IMR-90 (cell line): ENCODE data around the gene CDKAL1. TPM values are rescaled to one million over a fixed set of nuclear protein-coding genes. Genes with fewer than 3 reads are reported as not detected.

ENCODE experiments used
- ATAC-seq: fragments of 200-7000 bp; cut with Tn5 transposase; 2 replicates; pipeline ENCODE4 v1.9.1; 2020; ENCODE audit warnings: low read depth, mild to moderate bottlenecking, moderate library complexity
- BruUV-seq: library from RNA; stranded (reverse); fragments of 400-500 nt; replicated peaks from 2 replicates; lab custom pipeline; 2021; lab: Mats Ljungman, UMichigan
- CTCF ChIA-PET: fragments of 300-600 bp; formaldehyde crosslinking; extraction: SDS; loops from one replicate; lab custom pipeline; 2021; ENCODE audit warnings: antibody characterized with exemption; lab: Yijun Ruan, JAX
- POLR2A ChIA-PET: fragments of 300-600 bp; sonication (Branson Sonifier 250); formaldehyde crosslinking; loops from one replicate; lab custom pipeline; 2022; ENCODE audit warnings: antibody characterized with exemption; ENCODE audit not compliant: unreplicated experiment; lab: Charles Lee
- DNase-seq: peaks from one replicate; pipeline ENCODE4 v3.0.0; 2013
- H2AFZ ChIP-seq: replicated peaks from 2 replicates; pipeline ENCODE3; 2013; ENCODE audit warnings: low read length, mild to moderate bottlenecking; ENCODE audit not compliant: poor library complexity
- H2AK5ac ChIP-seq: 2 replicates; pipeline ENCODE4 v1.6.1; 2013; ENCODE audit warnings: low read depth, low read length, inconsistent platforms
- H2AK9ac ChIP-seq: replicated peaks from 2 replicates; pipeline ENCODE3; 2013; ENCODE audit warnings: mild to moderate bottlenecking, low read depth, low read length, moderate library complexity; ENCODE audit not compliant: poor library complexity
- H2BK120ac ChIP-seq: 2 replicates; pipeline ENCODE4 v1.6.1; 2013; ENCODE audit warnings: low read depth, low read length, inconsistent platforms
- H2BK15ac ChIP-seq: 3 replicates; pipeline ENCODE4 v1.6.1; 2013; ENCODE audit warnings: low read depth, low read length, inconsistent platforms
- H2BK20ac ChIP-seq: 2 replicates; pipeline ENCODE4 v1.6.1; 2013; ENCODE audit warnings: low read depth, mild to moderate bottlenecking, inconsistent platforms, low read length, moderate library complexity
- H2BK5ac ChIP-seq: 2 replicates; pipeline ENCODE4 v1.6.1; 2013; ENCODE audit warnings: mild to moderate bottlenecking, low read depth, low read length, inconsistent platforms; ENCODE audit not compliant: poor library complexity, severe bottlenecking
- H3K14ac ChIP-seq: replicated peaks from 2 replicates; pipeline ENCODE4 v1.6.1; 2013; ENCODE audit warnings: low read depth, low read length, inconsistent platforms
- H3K18ac ChIP-seq: 2 replicates; pipeline ENCODE4 v1.6.1; 2013; ENCODE audit warnings: low read depth, low read length, control low read depth
- H3K23ac ChIP-seq: 2 replicates; pipeline ENCODE4 v1.6.1; 2013; ENCODE audit warnings: low read depth, low read length, inconsistent platforms
- H3K27ac ChIP-seq: 2 replicates; pipeline ENCODE4 v1.5.1; 2013; ENCODE audit warnings: mild to moderate bottlenecking, control low read depth, low read length; ENCODE audit not compliant: insufficient read depth
- H3K27me3 ChIP-seq: 2 replicates; pipeline ENCODE4 v1.6.1; 2013; ENCODE audit warnings: low read length; ENCODE audit not compliant: control insufficient read depth, insufficient read depth
- H3K36me3 ChIP-seq: 2 replicates; pipeline ENCODE4 v1.6.1; 2013; ENCODE audit warnings: low read length, mixed read lengths; ENCODE audit not compliant: control insufficient read depth, insufficient read depth
- H3K4ac ChIP-seq: 2 replicates; pipeline ENCODE4 v1.6.1; 2013; ENCODE audit warnings: low read depth, low read length, inconsistent platforms
- H3K4me1 ChIP-seq: 2 replicates; pipeline ENCODE4 v1.6.1; 2013; ENCODE audit warnings: low read length, mixed read lengths; ENCODE audit not compliant: control insufficient read depth, insufficient read depth
- H3K4me2 ChIP-seq: 2 replicates; pipeline ENCODE4 v1.6.1; 2013; ENCODE audit warnings: low read depth, mild to moderate bottlenecking, control low read depth, low read length, moderate library complexity
- H3K4me3 ChIP-seq: 2 replicates; pipeline ENCODE4 v1.5.1; 2013; ENCODE audit warnings: low read depth, mild to moderate bottlenecking, control low read depth, low read length, moderate library complexity; ENCODE audit not compliant: insufficient read depth
- H3K56ac ChIP-seq: 2 replicates; pipeline ENCODE4 v1.6.1; 2013; ENCODE audit warnings: low read length, inconsistent platforms; ENCODE audit not compliant: insufficient read depth; ENCODE audit errors: extremely low read depth
- H3K79me1 ChIP-seq, 2 experiments: 2 replicates each; pipeline ENCODE4 v1.6.1; 2013; ENCODE audit warnings: low read length in 2 of 2, inconsistent platforms in 1 of 2, low read depth in 1 of 2
- H3K9ac ChIP-seq: 2 replicates; pipeline ENCODE4 v1.6.1; 2013; ENCODE audit warnings: low read depth, low read length, control low read depth
- H3K9me1 ChIP-seq: 2 replicates; pipeline ENCODE4 v1.6.1; 2013; ENCODE audit warnings: low read length, inconsistent platforms; ENCODE audit not compliant: insufficient read depth
- H3K9me3 ChIP-seq: 2 replicates; pipeline ENCODE4 v1.6.1; 2013; ENCODE audit warnings: low read length; ENCODE audit not compliant: control insufficient read depth, insufficient read depth
- H4K20me1 ChIP-seq: 2 replicates; pipeline ENCODE4 v1.6.1; 2013; ENCODE audit warnings: low read length, inconsistent platforms; ENCODE audit not compliant: insufficient read depth
- H4K5ac ChIP-seq: 2 replicates; pipeline ENCODE4 v1.6.1; 2013; ENCODE audit warnings: mild to moderate bottlenecking, low read depth, low read length, control low read depth
- H4K8ac ChIP-seq, 2 experiments: 2 replicates each; pipeline ENCODE4 v1.6.1; 2013; ENCODE audit warnings: low read depth in 2 of 2, low read length in 2 of 2, control low read depth in 1 of 2, inconsistent platforms in 1 of 2
- H4K91ac ChIP-seq: 2 replicates; pipeline ENCODE4 v1.6.1; 2013; ENCODE audit warnings: low read depth, low read length, inconsistent platforms; ENCODE audit not compliant: insufficient read depth
- BHLHE40 ChIP-seq: fragments of 150-350 bp; IDR thresholded peaks from 2 replicates; pipeline ENCODE4 v1.6.1; 2016; ENCODE audit warnings: mild to moderate bottlenecking, low read depth, low read length
- CEBPB ChIP-seq: IDR thresholded peaks from 2 replicates; pipeline ENCODE4 v1.6.1; 2012; ENCODE audit warnings: low read depth, low read length, improper control_type of control experiment
- CHD1 ChIP-seq: IDR thresholded peaks from 2 replicates; pipeline ENCODE4 v1.6.1; 2012; ENCODE audit warnings: low read depth, low read length, improper control_type of control experiment
- FOS ChIP-seq: fragments of 150-350 bp; IDR thresholded peaks from 2 replicates; pipeline ENCODE4 v1.6.1; 2016; ENCODE audit warnings: low read depth, low read length
- MAFK ChIP-seq: IDR thresholded peaks from 2 replicates; pipeline ENCODE4 v1.6.1; 2012; ENCODE audit warnings: low read depth, low read length, improper control_type of control experiment
- MAZ ChIP-seq: IDR thresholded peaks from 2 replicates; pipeline ENCODE4 v1.6.1; 2012; ENCODE audit warnings: low read depth, mild to moderate bottlenecking, low read length, improper control_type of control experiment, moderate library complexity, borderline replicate concordance
- MXI1 ChIP-seq: IDR thresholded peaks from 2 replicates; pipeline ENCODE4 v1.6.1; 2012; ENCODE audit warnings: low read depth, mild to moderate bottlenecking, low read length, moderate library complexity, borderline replicate concordance
- NFE2L2 ChIP-seq: fragments of 150-350 bp; IDR thresholded peaks from 2 replicates; pipeline ENCODE4 v1.6.1; 2016; ENCODE audit warnings: low read depth, mild to moderate bottlenecking, low read length
- POLR2A ChIP-seq: IDR thresholded peaks from 2 replicates; pipeline ENCODE4 v1.6.1; 2012; ENCODE audit warnings: mild to moderate bottlenecking, low read depth, low read length
- RAD21 ChIP-seq: IDR thresholded peaks from 2 replicates; pipeline ENCODE4 v1.6.1; 2012; ENCODE audit warnings: low read length, improper control_type of control experiment
- RCOR1 ChIP-seq: IDR thresholded peaks from 2 replicates; pipeline ENCODE4 v1.6.1; 2012; ENCODE audit warnings: mild to moderate bottlenecking, low read length, improper control_type of control experiment; ENCODE audit not compliant: insufficient replicate concordance
- RFX5 ChIP-seq: IDR thresholded peaks from 2 replicates; pipeline ENCODE4 v1.8.0; 2012; ENCODE audit warnings: low read depth, mild to moderate bottlenecking, low read length, moderate library complexity
- SMC3 ChIP-seq: fragments of 150-350 bp; IDR thresholded peaks from 2 replicates; pipeline ENCODE4 v1.6.1; 2016; ENCODE audit warnings: low read depth, mild to moderate bottlenecking, antibody characterized with exemption, low read length, moderate library complexity
- USF2 ChIP-seq: fragments of 150-350 bp; IDR thresholded peaks from 2 replicates; pipeline ENCODE4 v1.6.1; 2017; ENCODE audit warnings: mild to moderate bottlenecking, antibody characterized with exemption, low read length, low read depth
- WGBS, 2 experiments: methylation state at CpG; one replicate each; pipeline versions ENCODE4 v1.1.5 to v1.1.7; 2013; ENCODE audit warnings: missing lambda C conversion rate in 2 of 2; ENCODE audit not compliant: insufficient read length in 1 of 2; ENCODE audit errors: extremely low coverage in 2 of 2; 5-methylcytosine and 5-hydroxymethylcytosine counted together
- dilution Hi-C: fragments of 300-500 bp; cut with HindIII; formaldehyde crosslinking; loops from one replicate; pipeline ENCODE4 v1.14.3; 2018; ENCODE audit warnings: low sequenced_read_pairs; ENCODE audit not compliant: unreplicated experiment
- in situ Hi-C: fragments of 300-500 bp; cut with MboI; formaldehyde crosslinking; loops from 3 replicates; pipeline ENCODE4 v1.14.3; 2019; ENCODE audit warnings: low sequenced_read_pairs, inconsistent platforms, mixed read lengths
- intact Hi-C: fragments of 100-400 bp; cut with micrococcal nuclease; formaldehyde crosslinking; loops from 2 replicates; pipeline ENCODE4 v1.10.0; 2022
- polyA plus RNA-seq, 3 experiments: library from polyadenylated mRNA; depleted of rRNA; stranded (reverse); fragments of >200 nt; gene quantifications; 2 replicates each; pipeline ENCODE4 v1.2.3, GENCODE V29; 2012; ENCODE audit warnings: low replicate concordance in 1 of 3
- total RNA-seq: library from RNA; depleted of rRNA; stranded (reverse); fragments of >200 nt; gene quantifications from 2 replicates; pipeline ENCODE4 v1.2.3, GENCODE V29; 2012
- TF ChIP-seq, protein P1 (sequence below): conservative IDR thresholded peaks from 2 replicates; pipeline ENCODE4 v1.5.1; 2012; ENCODE audit warnings: mild to moderate bottlenecking, low read depth, low read length, improper control_type of control experiment
- TF ChIP-seq, protein P2 (sequence below): fragments of 150-350 bp; IDR thresholded peaks from 2 replicates; pipeline ENCODE4 v1.6.1; 2016; ENCODE audit warnings: low read depth, mild to moderate bottlenecking, low read length, moderate library complexity, borderline replicate concordance

The CDKAL1 gene
- total and polyA plus RNA-seq, 2 of the 4 experiments (the other 2 are of a cell fraction): 3.7 to 13.1 TPM

- in situ Hi-C loops: no loop called here
- Histone ChIP-seq H3K4me1 (peaks cover 8% of the 10 kb centered on the region), H4K20me1 (no peaks in the 10 kb centered on the region), H3K9me1 (peaks cover 3% of the 10 kb centered on the region), H3K9ac (no peak overlapping the region), H3K4ac (no peak overlapping the region), H2BK5ac (no peak overlapping the region), H3K36me3 (no peaks in the 10 kb centered on the region), H4K91ac (no peak overlapping the region), H2BK15ac (no peak overlapping the region), H2BK20ac (no peak overlapping the region), H3K23ac (no peak overlapping the region), H3K79me1 (peaks cover 0 to 3% of the 10 kb centered on the region in 2 experiments; a peak in 1 of 4 replicates), H3K27ac (no peak overlapping the region), H3K56ac (no peak overlapping the region), H4K5ac (no peak overlapping the region), H3K27me3 (no peaks in the 10 kb centered on the region), H2AFZ (no peak overlapping the region), H2BK120ac (no peak overlapping the region), H2AK9ac (no peak overlapping the region), H3K14ac (no peak overlapping the region), H3K4me2 (no peak overlapping the region), H3K4me3 (no peak overlapping the region), H2AK5ac (no peak overlapping the region), H3K9me3 (no peaks in the 10 kb centered on the region; the same call in 1 of the 2 replicates), H4K8ac (no peak overlapping the region), H3K18ac (no peak overlapping the region)
- POLR2A ChIA-PET: interaction anchor here (0.6 kb wide), 1 partner anchor 69 kb away, joined by 3 read pairs; no protein-coding TSS in a partner anchor
- CTCF ChIA-PET: no interaction called here
- no CpG with 5 or more reads among the region's 3 CpGs for WGBS, 2 experiments
- ATAC-seq (no peak), DNase-seq (no peak)
- no TSS peak for BruUV-seq
- intact Hi-C loops: no loop called here
- dilution Hi-C loops: no loop called here
- TF ChIP-seq MAZ (no peak), RCOR1 (no peak), CHD1 (no peak), POLR2A (no peak), RAD21 (no peak), CEBPB (no peak), MXI1 (no peak), RFX5 (no peak), NFE2L2 (no peak), BHLHE40 (no peak), MAFK (no peak), FOS (no peak), SMC3 (no peak), USF2 (no peak)
- TF ChIP-seq, protein P1, sequence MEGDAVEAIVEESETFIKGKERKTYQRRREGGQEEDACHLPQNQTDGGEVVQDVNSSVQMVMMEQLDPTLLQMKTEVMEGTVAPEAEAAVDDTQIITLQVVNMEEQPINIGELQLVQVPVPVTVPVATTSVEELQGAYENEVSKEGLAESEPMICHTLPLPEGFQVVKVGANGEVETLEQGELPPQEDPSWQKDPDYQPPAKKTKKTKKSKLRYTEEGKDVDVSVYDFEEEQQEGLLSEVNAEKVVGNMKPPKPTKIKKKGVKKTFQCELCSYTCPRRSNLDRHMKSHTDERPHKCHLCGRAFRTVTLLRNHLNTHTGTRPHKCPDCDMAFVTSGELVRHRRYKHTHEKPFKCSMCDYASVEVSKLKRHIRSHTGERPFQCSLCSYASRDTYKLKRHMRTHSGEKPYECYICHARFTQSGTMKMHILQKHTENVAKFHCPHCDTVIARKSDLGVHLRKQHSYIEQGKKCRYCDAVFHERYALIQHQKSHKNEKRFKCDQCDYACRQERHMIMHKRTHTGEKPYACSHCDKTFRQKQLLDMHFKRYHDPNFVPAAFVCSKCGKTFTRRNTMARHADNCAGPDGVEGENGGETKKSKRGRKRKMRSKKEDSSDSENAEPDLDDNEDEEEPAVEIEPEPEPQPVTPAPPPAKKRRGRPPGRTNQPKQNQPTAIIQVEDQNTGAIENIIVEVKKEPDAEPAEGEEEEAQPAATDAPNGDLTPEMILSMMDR: no peak
- TF ChIP-seq, protein P2, sequence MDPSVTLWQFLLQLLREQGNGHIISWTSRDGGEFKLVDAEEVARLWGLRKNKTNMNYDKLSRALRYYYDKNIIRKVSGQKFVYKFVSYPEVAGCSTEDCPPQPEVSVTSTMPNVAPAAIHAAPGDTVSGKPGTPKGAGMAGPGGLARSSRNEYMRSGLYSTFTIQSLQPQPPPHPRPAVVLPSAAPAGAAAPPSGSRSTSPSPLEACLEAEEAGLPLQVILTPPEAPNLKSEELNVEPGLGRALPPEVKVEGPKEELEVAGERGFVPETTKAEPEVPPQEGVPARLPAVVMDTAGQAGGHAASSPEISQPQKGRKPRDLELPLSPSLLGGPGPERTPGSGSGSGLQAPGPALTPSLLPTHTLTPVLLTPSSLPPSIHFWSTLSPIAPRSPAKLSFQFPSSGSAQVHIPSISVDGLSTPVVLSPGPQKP: no peak
These were observed 272.4 kb downstream of the CDKAL1 start for GRCh38 chr6:20806669-20807068.
